Lower leg skin (tissue), 3 donors: Measurements from ENCODE around the gene BCAS1.

Experiments
- POLR2A ChIP-seq, 2 donors: fragments of 450-650 bp; IDR thresholded peaks; one replicate each; pipeline ENCODE4 v1.6.1; 2016 to 2017; ENCODE audit warnings: antibody characterized with exemption in 2 of 2, mild to moderate bottlenecking in 1 of 2, moderate library complexity in 1 of 2
- TF ChIP-seq, protein P1 (sequence below), 3 donors: fragments of 450-650 bp; IDR thresholded peaks; one replicate each; pipeline ENCODE4 v1.5.1; 2016; ENCODE audit warnings: antibody characterized with exemption in 3 of 3, mild to moderate bottlenecking in 3 of 3, moderate library complexity in 2 of 3

GRCh38 chr20:54037525-54037924 lies 32.9 kb downstream of the BCAS1 start:
- no peak for TF ChIP-seq POLR2A (IDR thresholded peaks at IDR 0.05)
- TF ChIP-seq, protein P1, sequence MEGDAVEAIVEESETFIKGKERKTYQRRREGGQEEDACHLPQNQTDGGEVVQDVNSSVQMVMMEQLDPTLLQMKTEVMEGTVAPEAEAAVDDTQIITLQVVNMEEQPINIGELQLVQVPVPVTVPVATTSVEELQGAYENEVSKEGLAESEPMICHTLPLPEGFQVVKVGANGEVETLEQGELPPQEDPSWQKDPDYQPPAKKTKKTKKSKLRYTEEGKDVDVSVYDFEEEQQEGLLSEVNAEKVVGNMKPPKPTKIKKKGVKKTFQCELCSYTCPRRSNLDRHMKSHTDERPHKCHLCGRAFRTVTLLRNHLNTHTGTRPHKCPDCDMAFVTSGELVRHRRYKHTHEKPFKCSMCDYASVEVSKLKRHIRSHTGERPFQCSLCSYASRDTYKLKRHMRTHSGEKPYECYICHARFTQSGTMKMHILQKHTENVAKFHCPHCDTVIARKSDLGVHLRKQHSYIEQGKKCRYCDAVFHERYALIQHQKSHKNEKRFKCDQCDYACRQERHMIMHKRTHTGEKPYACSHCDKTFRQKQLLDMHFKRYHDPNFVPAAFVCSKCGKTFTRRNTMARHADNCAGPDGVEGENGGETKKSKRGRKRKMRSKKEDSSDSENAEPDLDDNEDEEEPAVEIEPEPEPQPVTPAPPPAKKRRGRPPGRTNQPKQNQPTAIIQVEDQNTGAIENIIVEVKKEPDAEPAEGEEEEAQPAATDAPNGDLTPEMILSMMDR (IDR thresholded peaks at IDR 0.05) = no peak
